IPS DF 6.9 (cell line): ENCODE measurements around the gene TMEM184C.

Source experiments
- DNase-seq: peaks from one replicate; pipeline ENCODE4 v3.0.0-alpha.2; 2013; ENCODE audit warnings: low read depth, low spot score
- H3K27ac ChIP-seq: one replicate; pipeline ENCODE4 v1.5.1; 2013; ENCODE audit warnings: low read length, control low read depth
- H3K27me3 ChIP-seq: 2 replicates; pipeline ENCODE4 v1.6.1; 2013; ENCODE audit warnings: mild to moderate bottlenecking, low read length; ENCODE audit not compliant: control insufficient read depth, insufficient read depth
- H3K36me3 ChIP-seq: 2 replicates; pipeline ENCODE4 v1.6.1; 2013; ENCODE audit warnings: low read length; ENCODE audit not compliant: control insufficient read depth, insufficient read depth
- H3K4me1 ChIP-seq: 2 replicates; pipeline ENCODE4 v1.6.1; 2013; ENCODE audit warnings: low read length; ENCODE audit not compliant: control insufficient read depth, insufficient read depth
- H3K4me3 ChIP-seq: 2 replicates; pipeline ENCODE4 v1.5.1; 2013; ENCODE audit warnings: mild to moderate bottlenecking, low read length
- H3K9me3 ChIP-seq: 2 replicates; pipeline ENCODE4 v1.6.1; 2013; ENCODE audit warnings: low read length, inconsistent platforms; ENCODE audit not compliant: control insufficient read depth, insufficient read depth
- WGBS: extraction: QIAGEN DNeasy Blood & Tissue Kit; methylation state at CpG from one replicate; pipeline ENCODE4 v1.1.7; 2013; ENCODE audit warnings: mixed read lengths, missing lambda C conversion rate; ENCODE audit not compliant: insufficient read length, insufficient coverage; 5-methylcytosine and 5-hydroxymethylcytosine counted together

TMEM184C gene

DNA sequence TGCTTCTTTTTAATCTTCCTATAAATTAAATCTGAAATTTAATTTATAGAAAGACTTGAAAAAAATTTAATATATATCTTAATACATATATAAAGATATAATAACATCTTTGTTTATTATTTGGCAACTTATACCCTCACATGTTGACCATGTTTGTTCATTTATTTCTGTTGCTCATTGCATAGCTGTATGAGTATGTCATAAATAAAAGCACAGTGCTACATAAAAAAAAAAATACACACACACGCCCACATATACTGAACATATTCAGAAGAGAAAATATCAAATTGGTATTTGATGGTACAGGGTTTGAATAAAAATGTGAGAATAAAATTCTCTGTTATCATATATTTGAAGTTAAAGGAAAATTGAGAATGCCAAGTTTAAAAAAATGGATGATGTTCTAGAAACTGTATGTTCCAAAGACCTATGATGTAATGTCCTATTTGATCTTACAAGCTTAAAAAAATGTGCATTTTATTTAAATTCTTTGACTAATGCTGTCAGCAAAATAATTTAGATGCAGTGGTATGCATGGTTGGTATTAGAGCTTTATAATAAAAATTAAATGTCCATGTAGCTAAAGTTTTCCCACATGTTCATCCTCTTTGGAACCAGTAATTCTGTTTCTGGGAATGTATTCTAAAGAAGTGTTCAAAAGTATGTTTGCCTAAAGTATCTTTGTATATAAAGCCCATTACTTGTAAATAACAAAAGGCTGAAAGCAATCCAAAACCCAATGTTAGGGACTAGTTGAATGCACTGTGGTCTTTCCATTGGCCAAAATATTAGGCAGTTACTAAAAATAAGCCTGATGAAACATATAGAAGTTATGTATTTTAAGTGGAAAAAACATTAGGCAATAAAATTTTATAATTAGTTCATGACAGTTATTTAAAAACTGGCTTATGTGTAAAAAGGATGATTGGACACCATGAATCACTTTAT is 12.9 kb downstream of the TMEM184C start:
- Histone ChIP-seq H3K36me3 (peaks cover 3% of the 10 kb centered on the region; the same call in 1 of the 2 replicates), H3K9me3 (no peaks in the 10 kb centered on the region)

DNA sequence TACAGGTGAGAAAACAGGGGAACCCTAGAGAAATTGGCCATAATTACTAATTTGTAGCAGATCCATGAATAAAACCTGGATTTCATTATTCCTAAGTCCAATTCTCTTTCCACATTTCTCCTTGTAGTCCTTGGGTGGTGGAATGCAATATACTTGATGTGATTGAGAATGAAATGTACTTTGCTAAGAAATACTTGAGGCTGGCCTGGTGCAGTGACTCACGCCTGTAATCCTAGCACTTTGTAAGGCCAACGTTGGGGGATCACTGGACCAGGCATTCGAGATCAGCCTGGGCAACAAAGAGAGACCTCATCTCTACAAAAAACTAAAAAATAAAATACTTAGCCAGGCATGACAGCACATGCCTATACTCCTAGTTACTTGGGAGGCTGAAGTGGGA is 15.9 kb downstream of the TMEM184C start:
- no peaks in the 10 kb centered on the region for H3K27me3 ChIP-seq
- H3K27ac ChIP-seq: no peak overlapping the region
- H3K9me3 ChIP-seq: no peaks in the 10 kb centered on the region
- no CpG with 5 or more reads among the region's 3 CpGs for WGBS
- no peaks in the 10 kb centered on the region for H3K4me1 ChIP-seq
- no peak for DNase-seq
- no peak overlapping the region for H3K4me3 ChIP-seq
- H3K36me3 ChIP-seq: no peaks in the 10 kb centered on the region; the same call in 1 of the 2 replicates

More for the DNA sequence above, 12.9 kb downstream of the TMEM184C start:
- Histone ChIP-seq H3K4me3 (no peak overlapping the region), H3K27ac (no peak overlapping the region), H3K4me1 (peaks cover 3% of the 10 kb centered on the region; the same call in 1 of the 2 replicates), H3K27me3 (no peaks in the 10 kb centered on the region)
- no peak for DNase-seq
- WGBS: no CpG with 5 or more reads among the region's 1 CpG

DNA sequence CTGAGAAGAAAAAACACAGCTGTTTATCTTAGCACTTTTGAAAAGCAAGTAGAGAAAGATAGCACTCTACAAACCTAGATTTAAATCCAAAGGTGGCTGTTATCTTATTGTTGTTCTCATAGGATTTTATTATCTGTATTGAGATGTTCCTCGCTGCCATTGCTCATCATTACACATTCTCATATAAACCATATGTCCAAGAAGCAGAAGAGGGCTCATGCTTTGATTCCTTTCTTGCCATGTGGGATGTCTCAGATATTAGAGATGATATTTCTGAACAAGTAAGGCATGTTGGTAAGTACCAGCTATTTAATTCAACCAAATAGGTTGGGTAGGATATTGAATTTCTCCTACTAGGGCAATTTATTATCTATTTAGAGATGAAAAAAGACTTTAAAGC is 16.4 kb downstream of the TMEM184C start:
- no peak overlapping the region for H3K4me3 ChIP-seq
- no CpG with 5 or more reads among the region's 1 CpG for WGBS
- no peak overlapping the region for H3K27ac ChIP-seq
- no peak for DNase-seq
- H3K9me3 ChIP-seq: no peaks in the 10 kb centered on the region
- no peaks in the 10 kb centered on the region; the same call in 1 of the 2 replicates for H3K36me3 ChIP-seq
- no peaks in the 10 kb centered on the region for H3K27me3 ChIP-seq
- no peaks in the 10 kb centered on the region for H3K4me1 ChIP-seq

DNA sequence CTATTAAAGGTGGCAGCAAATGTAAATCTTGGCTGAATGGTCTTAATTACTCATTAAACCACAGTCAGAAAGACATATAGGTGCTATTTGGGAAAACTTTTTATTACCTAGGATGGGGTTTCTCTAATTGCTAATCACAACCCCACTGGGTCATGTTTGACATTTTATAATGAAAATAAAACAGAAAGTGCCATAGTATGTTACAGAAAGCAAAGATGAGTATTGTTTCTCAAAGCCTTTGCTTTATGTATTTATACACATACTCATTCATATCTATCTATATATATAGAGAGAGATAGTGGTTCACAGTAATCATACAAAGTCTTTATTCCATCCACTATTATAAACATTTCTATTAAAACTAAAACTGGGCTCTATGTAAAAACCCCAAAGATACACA is 18.2 kb downstream of the TMEM184C start:
- Histone ChIP-seq H3K27me3 (no peaks in the 10 kb centered on the region), H3K36me3 (no peaks in the 10 kb centered on the region; the same call in 1 of the 2 replicates), H3K4me3 (no peak overlapping the region), H3K4me1 (no peaks in the 10 kb centered on the region), H3K27ac (no peak overlapping the region), H3K9me3 (no peaks in the 10 kb centered on the region)
- no peak for DNase-seq

DNA sequence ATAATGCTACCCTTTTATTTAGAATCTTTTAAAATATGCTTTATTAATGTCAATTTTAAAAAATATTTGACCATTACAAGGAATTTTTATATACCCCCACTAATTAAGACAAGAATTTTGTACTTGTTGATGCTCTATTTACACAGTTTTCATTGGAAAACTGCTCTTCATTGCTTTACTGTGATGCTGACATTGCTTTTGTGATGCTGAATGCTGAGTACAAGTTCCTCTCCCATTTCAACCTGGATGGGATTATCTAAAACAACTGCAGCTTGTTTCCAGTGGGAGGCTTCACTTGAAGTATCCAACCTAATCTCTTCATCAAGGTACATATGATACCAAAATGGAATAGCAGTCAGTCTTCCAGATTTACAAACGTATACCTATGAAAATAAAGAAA is 21.2 kb downstream of the TMEM184C start:
- no CpG with 5 or more reads among the region's 1 CpG for WGBS
- no peak for DNase-seq
- no peaks in the 10 kb centered on the region for H3K9me3 ChIP-seq
- H3K4me3 ChIP-seq: no peak overlapping the region
- no peaks in the 10 kb centered on the region; the same call in 1 of the 2 replicates for H3K36me3 ChIP-seq
- H3K27me3 ChIP-seq: no peaks in the 10 kb centered on the region
- no peaks in the 10 kb centered on the region for H3K4me1 ChIP-seq
- no peak overlapping the region for H3K27ac ChIP-seq

DNA sequence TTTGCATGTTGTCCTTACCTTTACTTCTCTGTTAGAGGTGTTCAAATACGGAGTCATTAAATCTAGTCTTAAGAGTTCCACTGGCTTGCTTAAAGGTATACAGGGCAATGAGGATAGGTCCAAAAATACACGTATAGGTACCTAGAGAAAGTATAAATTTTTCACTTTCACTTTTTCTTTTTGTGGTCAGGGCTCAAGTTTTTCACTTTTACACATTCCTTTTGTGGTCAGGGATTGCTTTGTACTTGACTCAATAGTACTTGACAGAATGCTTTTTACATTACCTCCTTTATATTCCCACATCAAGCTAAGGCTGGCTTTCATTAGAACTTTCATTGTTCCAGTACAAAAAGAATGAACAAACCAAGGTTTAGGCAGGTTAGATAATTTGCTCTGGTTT is 21.7 kb downstream of the TMEM184C start:
- no peaks in the 10 kb centered on the region for H3K4me1 ChIP-seq
- no peak overlapping the region for H3K27ac ChIP-seq
- no CpG with 5 or more reads among the region's 2 CpGs for WGBS
- no peaks in the 10 kb centered on the region for H3K27me3 ChIP-seq
- DNase-seq: no peak
- H3K36me3 ChIP-seq: no peaks in the 10 kb centered on the region; the same call in 1 of the 2 replicates
- H3K4me3 ChIP-seq: no peak overlapping the region
- no peaks in the 10 kb centered on the region for H3K9me3 ChIP-seq

DNA sequence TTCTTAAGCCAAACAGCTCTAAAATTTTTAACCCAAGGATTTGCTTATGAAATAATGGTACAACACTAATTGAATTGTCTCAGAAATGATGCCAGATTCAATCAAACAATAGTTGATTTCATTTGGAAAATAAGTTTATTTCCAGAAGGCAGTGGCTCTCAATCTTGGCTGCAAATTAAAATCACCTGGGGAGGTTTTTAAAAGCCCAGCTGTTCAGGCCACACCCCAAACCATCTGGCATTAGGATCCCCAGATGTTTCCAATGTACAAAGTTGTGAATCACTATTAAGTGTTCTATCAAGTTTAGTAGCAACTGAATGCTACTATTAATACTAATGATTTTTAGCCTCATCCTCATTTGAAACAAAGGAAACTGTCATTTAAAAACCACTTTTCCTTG is 22.2 kb downstream of the TMEM184C start:
- Histone ChIP-seq H3K36me3 (no peaks in the 10 kb centered on the region), H3K4me1 (no peaks in the 10 kb centered on the region)
- DNase-seq: no peak

DNA sequence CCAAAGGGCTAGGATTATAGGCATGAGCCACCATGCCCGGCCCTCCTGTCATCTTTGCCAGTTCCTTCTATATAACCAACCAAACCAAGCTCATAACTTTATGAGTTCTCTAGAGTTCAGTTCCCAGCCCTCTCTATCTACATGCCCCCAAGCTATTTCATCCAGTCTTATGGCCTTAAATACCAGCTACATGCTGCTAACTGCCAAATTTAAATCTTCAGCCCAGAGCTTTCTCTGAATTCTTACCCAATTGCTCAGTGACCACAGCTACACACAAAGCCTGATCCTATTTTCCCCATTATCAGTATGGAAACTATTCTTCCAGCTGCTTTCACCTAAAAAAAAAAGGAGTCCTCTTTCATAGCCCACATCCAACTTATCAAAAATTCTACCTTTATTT is 23.1 kb downstream of the TMEM184C start:
- WGBS: no CpG with 5 or more reads among the region's 1 CpG
- H3K27me3 ChIP-seq: no peaks in the 10 kb centered on the region
- H3K36me3 ChIP-seq: no peaks in the 10 kb centered on the region
- H3K27ac ChIP-seq: no peak overlapping the region
- H3K9me3 ChIP-seq: no peaks in the 10 kb centered on the region
- no peaks in the 10 kb centered on the region for H3K4me1 ChIP-seq
- H3K4me3 ChIP-seq: no peak overlapping the region
- DNase-seq: no peak

More for the DNA sequence above, 22.2 kb downstream of the TMEM184C start:
- Histone ChIP-seq H3K4me3 (no peak overlapping the region), H3K9me3 (no peaks in the 10 kb centered on the region), H3K27ac (no peak overlapping the region), H3K27me3 (no peaks in the 10 kb centered on the region)

DNA sequence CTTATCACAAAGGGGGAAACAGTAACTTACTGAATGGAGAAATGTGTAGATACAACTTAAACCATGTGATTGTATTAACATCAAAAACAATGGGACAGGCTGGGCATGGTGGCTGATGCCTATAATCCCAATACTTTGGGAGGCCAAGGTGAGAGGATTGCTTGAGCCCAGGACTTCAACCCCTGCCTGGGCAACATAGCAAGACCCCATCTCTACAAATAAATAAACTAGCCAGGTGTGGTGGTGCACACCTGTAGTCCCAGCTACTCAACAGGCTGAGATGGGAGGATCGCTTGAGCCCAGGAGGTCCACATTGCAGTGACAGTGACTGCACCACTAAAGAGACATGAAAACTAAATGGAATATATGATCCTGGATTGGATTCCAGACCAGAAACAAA is 26.4 kb downstream of the TMEM184C start:
- H3K4me1 ChIP-seq: no peaks in the 10 kb centered on the region
- no CpG with 5 or more reads among the region's 1 CpG for WGBS
- H3K36me3 ChIP-seq: no peaks in the 10 kb centered on the region
- no peak overlapping the region for H3K27ac ChIP-seq
- H3K4me3 ChIP-seq: no peak overlapping the region
- H3K27me3 ChIP-seq: no peaks in the 10 kb centered on the region
- no peaks in the 10 kb centered on the region for H3K9me3 ChIP-seq
- DNase-seq: no peak

DNA sequence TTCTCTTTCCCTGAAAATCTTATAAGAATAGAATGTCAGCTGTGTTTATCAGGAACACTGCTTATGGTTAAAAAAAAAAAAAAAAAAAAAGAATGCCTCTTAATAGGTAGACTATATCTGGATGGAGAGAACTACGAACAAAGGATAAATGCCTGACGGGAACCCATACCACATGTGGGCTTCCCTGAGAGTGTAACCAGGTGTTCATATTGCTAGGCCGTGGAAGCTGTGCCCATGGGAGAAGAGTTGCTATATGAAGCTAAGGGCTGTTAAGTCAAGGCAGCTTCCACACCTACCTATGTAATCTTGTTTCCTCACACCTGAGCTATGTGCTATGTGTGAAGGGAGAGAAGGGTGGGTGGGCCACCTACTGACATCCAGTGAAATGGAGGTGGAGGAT is 27.3 kb downstream of the TMEM184C start:
- Histone ChIP-seq H3K9me3 (no peaks in the 10 kb centered on the region), H3K27me3 (no peaks in the 10 kb centered on the region), H3K4me3 (no peak overlapping the region), H3K36me3 (no peaks in the 10 kb centered on the region), H3K27ac (no peak overlapping the region), H3K4me1 (no peaks in the 10 kb centered on the region)
- no CpG with 5 or more reads among the region's 3 CpGs for WGBS
- DNase-seq: no peak

DNA sequence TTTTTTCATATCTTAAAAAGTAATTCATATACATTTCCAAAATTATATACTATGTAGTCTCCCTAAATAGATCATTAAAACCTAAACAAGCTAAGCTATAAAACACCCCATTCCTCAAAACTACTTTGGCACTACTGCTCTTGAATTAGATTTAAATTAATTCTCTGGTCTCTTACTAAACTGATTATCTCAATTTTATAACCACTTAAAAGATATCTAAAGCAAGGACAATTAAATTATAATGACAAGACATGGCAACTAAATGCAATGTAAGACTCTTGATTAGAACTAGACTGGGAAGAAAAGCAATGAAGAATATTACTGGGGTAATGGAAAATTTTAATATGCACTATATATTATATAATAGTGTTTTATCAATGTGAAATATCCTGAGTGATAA is 27.9 kb downstream of the TMEM184C start:
- no peaks in the 10 kb centered on the region for H3K36me3 ChIP-seq
- no peak for DNase-seq
- H3K4me1 ChIP-seq: no peaks in the 10 kb centered on the region

More for the DNA sequence above, 27.9 kb downstream of the TMEM184C start:
- Histone ChIP-seq H3K9me3 (no peaks in the 10 kb centered on the region), H3K4me3 (no peak overlapping the region), H3K27ac (no peak overlapping the region), H3K27me3 (no peaks in the 10 kb centered on the region)
